SK-N-SH treated with all-trans-retinoic acid at 6 μM for 48 hours (cell line): ENCODE data around the gene FAM117A.

Experiments used
- ATAC-seq: fragments of 200-7000 bp; cut with Tn5 transposase; 3 replicates; pipeline ENCODE4 v1.9.1; 2020; ENCODE audit warnings: mild to moderate bottlenecking, moderate library complexity
- ARNTL ChIP-seq: fragments of 450-650 bp; formaldehyde crosslinking; IDR thresholded peaks from 2 replicates; pipeline ENCODE4 v1.5.0; 2020; ENCODE audit warnings: low read depth, mild to moderate bottlenecking, moderate library complexity, borderline replicate concordance
- BACH2 ChIP-seq: fragments of 250-450 bp; sonication (Bioruptor Pico); IDR thresholded peaks from 2 replicates; pipeline ENCODE4 v1.9.0; 2021; ENCODE audit warnings: mild to moderate bottlenecking, borderline replicate concordance
- CSDC2 ChIP-seq: fragments of 250-450 bp; sonication (Bioruptor Pico); IDR thresholded peaks from 2 replicates; pipeline ENCODE4 v1.5.0; 2020; ENCODE audit warnings: mild to moderate bottlenecking, moderate library complexity
- ESRRG ChIP-seq: fragments of 250-450 bp; sonication (Bioruptor Pico); IDR thresholded peaks from 2 replicates; pipeline ENCODE4 v1.6.1; 2021; ENCODE audit warnings: mild to moderate bottlenecking
- GLIS3 ChIP-seq: fragments of 250-450 bp; sonication (Bioruptor Pico); IDR thresholded peaks from 2 replicates; pipeline ENCODE4 v1.5.0; 2020; ENCODE audit warnings: mild to moderate bottlenecking, moderate library complexity
- ISL1 ChIP-seq: fragments of 250-450 bp; sonication (Bioruptor Pico); IDR thresholded peaks from 2 replicates; pipeline ENCODE4 v2.1.2; 2022; ENCODE audit warnings: mild to moderate bottlenecking, moderate library complexity
- OSR1 ChIP-seq: fragments of 250-450 bp; sonication (Bioruptor Pico); IDR thresholded peaks from 2 replicates; pipeline ENCODE4 v1.8.0; 2022; ENCODE audit warnings: moderate library complexity, mild to moderate bottlenecking, inconsistent platforms
- PPARA ChIP-seq: fragments of 250-450 bp; sonication (Bioruptor Pico); IDR thresholded peaks from 2 replicates; pipeline ENCODE4 v1.5.0; 2020; ENCODE audit warnings: mild to moderate bottlenecking, borderline replicate concordance
- RARB ChIP-seq: fragments of 250-450 bp; sonication (Bioruptor Pico); IDR thresholded peaks from 2 replicates; pipeline ENCODE4 v1.8.0; 2021; ENCODE audit warnings: mild to moderate bottlenecking, moderate library complexity
- SNAI2 ChIP-seq: fragments of 250-450 bp; sonication (Bioruptor Pico); IDR thresholded peaks from 2 replicates; pipeline ENCODE4 v1.5.0; 2020; ENCODE audit warnings: mild to moderate bottlenecking, moderate library complexity
- TCF4 ChIP-seq: fragments of 250-450 bp; sonication (Bioruptor Pico); IDR thresholded peaks from 2 replicates; pipeline ENCODE4 v1.8.0; 2021; ENCODE audit warnings: mild to moderate bottlenecking, moderate library complexity, borderline replicate concordance
- TOX ChIP-seq: fragments of 250-450 bp; sonication (Bioruptor Pico); IDR thresholded peaks from 2 replicates; pipeline ENCODE4 v1.8.0; 2021; ENCODE audit warnings: mild to moderate bottlenecking, moderate library complexity, borderline replicate concordance
- ZC3H10 ChIP-seq: fragments of 250-450 bp; sonication (Bioruptor Pico); IDR thresholded peaks from 2 replicates; pipeline ENCODE4 v1.5.1; 2021; ENCODE audit warnings: mild to moderate bottlenecking, moderate library complexity
- ZFP3 ChIP-seq: fragments of 250-450 bp; sonication (Bioruptor Pico); IDR thresholded peaks from 2 replicates; pipeline ENCODE4 v1.5.0; 2020; ENCODE audit warnings: mild to moderate bottlenecking, moderate library complexity
- ZFP30 ChIP-seq: fragments of 450-650 bp; formaldehyde crosslinking; IDR thresholded peaks from 2 replicates; pipeline ENCODE4 v1.5.0; 2022; ENCODE audit warnings: mild to moderate bottlenecking, moderate library complexity
- ZNF565 ChIP-seq: fragments of 450-650 bp; formaldehyde crosslinking; conservative IDR thresholded peaks from 2 replicates; pipeline ENCODE4 v1.5.0; 2020; ENCODE audit warnings: low read depth, mild to moderate bottlenecking, moderate library complexity
- ZNF70 ChIP-seq: fragments of 450-650 bp; formaldehyde crosslinking; IDR thresholded peaks from 2 replicates; pipeline ENCODE4 v1.5.0; 2020; ENCODE audit warnings: mild to moderate bottlenecking, moderate library complexity
- ZNF8 ChIP-seq: fragments of 450-650 bp; formaldehyde crosslinking; IDR thresholded peaks from 2 replicates; pipeline ENCODE4 v1.5.0; 2020; ENCODE audit warnings: mild to moderate bottlenecking, moderate library complexity
- TF ChIP-seq, protein P1 (sequence below): fragments of 250-450 bp; sonication (Bioruptor Pico); IDR thresholded peaks from 2 replicates; pipeline ENCODE4 v1.5.1; 2020; ENCODE audit warnings: low read depth, mild to moderate bottlenecking, moderate library complexity
- TF ChIP-seq, protein P2 (sequence below): fragments of 250-450 bp; sonication (Bioruptor Pico); IDR thresholded peaks from 2 replicates; pipeline ENCODE4 v1.8.0; 2021; ENCODE audit warnings: low read depth, mild to moderate bottlenecking, moderate library complexity, borderline replicate concordance
- TF ChIP-seq, protein P3 (sequence below): fragments of 250-450 bp; sonication (Bioruptor Pico); IDR thresholded peaks from 2 replicates; pipeline ENCODE4 v1.5.0; 2020; ENCODE audit warnings: mild to moderate bottlenecking, moderate library complexity
- TF ChIP-seq, protein P4 (sequence below): fragments of 250-450 bp; sonication (Bioruptor Pico); IDR thresholded peaks from 2 replicates; pipeline ENCODE4 v1.5.1; 2021; ENCODE audit warnings: mild to moderate bottlenecking, moderate library complexity
- TF ChIP-seq, protein P5 (sequence below): fragments of 250-450 bp; sonication (Bioruptor Pico); IDR thresholded peaks from 2 replicates; pipeline ENCODE4 v1.8.0; 2020; ENCODE audit warnings: mild to moderate bottlenecking, moderate library complexity, borderline replicate concordance

FAM117A gene

DNA sequence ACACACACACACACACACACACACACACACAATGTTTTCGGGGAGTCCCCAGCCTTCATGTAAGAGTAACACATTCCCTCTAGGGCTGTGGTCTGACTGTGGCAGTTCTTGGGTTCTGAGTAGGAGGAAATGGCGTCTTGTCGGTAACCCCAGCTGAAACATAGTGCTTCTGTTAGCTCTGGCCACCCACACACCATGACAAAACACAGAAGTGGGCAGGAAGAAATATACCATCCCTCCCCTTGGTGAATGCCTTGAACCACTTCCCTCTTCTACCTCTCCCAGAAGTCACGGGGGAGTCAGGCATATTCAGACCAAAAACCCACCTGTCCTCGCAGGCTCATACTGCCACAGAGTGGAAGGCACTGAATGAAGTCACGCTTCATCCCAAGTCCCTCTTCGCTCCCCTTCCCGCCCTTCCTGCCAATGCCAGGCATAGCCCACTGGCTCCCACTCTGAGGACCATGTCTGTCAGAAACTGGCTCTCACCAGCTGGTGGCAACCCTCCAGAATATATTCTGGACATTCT, 67.6 kb downstream of the FAM117A start:
- no peak for TF ChIP-seq CSDC2 (CRISPR knock-in tag)
- TF ChIP-seq SNAI2 = no peak
- TF ChIP-seq BACH2 (CRISPR knock-in tag) = no peak
- TF ChIP-seq, protein P1, sequence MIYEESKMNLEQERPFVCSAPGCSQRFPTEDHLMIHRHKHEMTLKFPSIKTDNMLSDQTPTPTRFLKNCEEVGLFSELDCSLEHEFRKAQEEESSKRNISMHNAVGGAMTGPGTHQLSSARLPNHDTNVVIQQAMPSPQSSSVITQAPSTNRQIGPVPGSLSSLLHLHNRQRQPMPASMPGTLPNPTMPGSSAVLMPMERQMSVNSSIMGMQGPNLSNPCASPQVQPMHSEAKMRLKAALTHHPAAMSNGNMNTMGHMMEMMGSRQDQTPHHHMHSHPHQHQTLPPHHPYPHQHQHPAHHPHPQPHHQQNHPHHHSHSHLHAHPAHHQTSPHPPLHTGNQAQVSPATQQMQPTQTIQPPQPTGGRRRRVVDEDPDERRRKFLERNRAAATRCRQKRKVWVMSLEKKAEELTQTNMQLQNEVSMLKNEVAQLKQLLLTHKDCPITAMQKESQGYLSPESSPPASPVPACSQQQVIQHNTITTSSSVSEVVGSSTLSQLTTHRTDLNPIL (CRISPR knock-in tag) = no peak
- TF ChIP-seq OSR1 (CRISPR knock-in tag) = no peak
- no peak for TF ChIP-seq ZNF8
- no peak for TF ChIP-seq TOX
- TF ChIP-seq, protein P2, sequence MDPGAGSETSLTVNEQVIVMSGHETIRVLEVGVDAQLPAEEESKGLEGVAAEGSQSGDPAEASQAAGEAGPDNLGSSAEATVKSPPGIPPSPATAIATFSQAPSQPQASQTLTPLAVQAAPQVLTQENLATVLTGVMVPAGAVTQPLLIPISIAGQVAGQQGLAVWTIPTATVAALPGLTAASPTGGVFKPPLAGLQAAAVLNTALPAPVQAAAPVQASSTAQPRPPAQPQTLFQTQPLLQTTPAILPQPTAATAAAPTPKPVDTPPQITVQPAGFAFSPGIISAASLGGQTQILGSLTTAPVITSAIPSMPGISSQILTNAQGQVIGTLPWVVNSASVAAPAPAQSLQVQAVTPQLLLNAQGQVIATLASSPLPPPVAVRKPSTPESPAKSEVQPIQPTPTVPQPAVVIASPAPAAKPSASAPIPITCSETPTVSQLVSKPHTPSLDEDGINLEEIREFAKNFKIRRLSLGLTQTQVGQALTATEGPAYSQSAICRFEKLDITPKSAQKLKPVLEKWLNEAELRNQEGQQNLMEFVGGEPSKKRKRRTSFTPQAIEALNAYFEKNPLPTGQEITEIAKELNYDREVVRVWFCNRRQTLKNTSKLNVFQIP = no peak
- no peak for TF ChIP-seq PPARA (CRISPR knock-in tag)
- TF ChIP-seq ISL1 (CRISPR knock-in tag) = no peak
- TF ChIP-seq ARNTL (CRISPR knock-in tag) = no peak
- no peak for TF ChIP-seq ZC3H10 (CRISPR knock-in tag)
- TF ChIP-seq ZFP3 (CRISPR knock-in tag) = no peak
- no peak for TF ChIP-seq TCF4 (CRISPR knock-in tag)
- no peak for TF ChIP-seq ESRRG (CRISPR knock-in tag)
- TF ChIP-seq, protein P3, sequence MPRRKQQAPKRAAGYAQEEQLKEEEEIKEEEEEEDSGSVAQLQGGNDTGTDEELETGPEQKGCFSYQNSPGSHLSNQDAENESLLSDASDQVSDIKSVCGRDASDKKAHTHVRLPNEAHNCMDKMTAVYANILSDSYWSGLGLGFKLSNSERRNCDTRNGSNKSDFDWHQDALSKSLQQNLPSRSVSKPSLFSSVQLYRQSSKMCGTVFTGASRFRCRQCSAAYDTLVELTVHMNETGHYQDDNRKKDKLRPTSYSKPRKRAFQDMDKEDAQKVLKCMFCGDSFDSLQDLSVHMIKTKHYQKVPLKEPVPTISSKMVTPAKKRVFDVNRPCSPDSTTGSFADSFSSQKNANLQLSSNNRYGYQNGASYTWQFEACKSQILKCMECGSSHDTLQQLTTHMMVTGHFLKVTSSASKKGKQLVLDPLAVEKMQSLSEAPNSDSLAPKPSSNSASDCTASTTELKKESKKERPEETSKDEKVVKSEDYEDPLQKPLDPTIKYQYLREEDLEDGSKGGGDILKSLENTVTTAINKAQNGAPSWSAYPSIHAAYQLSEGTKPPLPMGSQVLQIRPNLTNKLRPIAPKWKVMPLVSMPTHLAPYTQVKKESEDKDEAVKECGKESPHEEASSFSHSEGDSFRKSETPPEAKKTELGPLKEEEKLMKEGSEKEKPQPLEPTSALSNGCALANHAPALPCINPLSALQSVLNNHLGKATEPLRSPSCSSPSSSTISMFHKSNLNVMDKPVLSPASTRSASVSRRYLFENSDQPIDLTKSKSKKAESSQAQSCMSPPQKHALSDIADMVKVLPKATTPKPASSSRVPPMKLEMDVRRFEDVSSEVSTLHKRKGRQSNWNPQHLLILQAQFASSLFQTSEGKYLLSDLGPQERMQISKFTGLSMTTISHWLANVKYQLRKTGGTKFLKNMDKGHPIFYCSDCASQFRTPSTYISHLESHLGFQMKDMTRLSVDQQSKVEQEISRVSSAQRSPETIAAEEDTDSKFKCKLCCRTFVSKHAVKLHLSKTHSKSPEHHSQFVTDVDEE (CRISPR knock-in tag) = no peak
- TF ChIP-seq, protein P4, sequence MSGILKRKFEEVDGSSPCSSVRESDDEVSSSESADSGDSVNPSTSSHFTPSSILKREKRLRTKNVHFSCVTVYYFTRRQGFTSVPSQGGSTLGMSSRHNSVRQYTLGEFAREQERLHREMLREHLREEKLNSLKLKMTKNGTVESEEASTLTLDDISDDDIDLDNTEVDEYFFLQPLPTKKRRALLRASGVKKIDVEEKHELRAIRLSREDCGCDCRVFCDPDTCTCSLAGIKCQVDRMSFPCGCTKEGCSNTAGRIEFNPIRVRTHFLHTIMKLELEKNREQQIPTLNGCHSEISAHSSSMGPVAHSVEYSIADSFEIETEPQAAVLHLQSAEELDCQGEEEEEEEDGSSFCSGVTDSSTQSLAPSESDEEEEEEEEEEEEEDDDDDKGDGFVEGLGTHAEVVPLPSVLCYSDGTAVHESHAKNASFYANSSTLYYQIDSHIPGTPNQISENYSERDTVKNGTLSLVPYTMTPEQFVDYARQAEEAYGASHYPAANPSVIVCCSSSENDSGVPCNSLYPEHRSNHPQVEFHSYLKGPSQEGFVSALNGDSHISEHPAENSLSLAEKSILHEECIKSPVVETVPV = no peak
- TF ChIP-seq ZNF565 (CRISPR knock-in tag) = no peak
- TF ChIP-seq, all 23 proteins: peak for 0
- ATAC-seq = no peak

DNA sequence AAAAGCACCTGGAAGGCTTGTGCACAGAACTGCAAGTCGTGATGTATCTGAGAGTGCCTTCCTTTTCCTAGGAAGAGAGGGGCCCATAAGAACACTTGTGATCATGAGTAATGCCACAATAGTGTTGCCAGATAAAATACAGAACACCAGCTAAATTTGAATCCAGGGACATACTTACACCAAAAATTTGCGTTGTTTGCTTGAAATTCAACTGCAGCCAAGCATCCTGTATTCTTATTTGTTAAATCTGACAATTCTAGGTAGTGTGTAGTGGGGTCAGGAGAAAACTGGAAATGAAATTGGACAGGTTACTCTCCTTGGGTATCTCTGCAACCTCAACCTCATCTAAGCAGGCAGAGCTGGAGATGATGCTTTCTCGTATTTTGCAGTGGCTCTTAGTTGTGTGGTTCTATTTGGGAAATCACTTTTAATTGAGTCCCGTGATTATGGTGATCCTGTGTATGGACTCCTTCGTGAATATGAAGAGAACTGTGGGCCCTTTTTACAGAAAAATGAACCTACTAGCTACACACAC, 68.2 kb downstream of the FAM117A start:
- TF ChIP-seq ZC3H10 (CRISPR knock-in tag) = no peak
- TF ChIP-seq, protein P4 = no peak
- no peak for TF ChIP-seq GLIS3
- no peak for TF ChIP-seq TCF4 (CRISPR knock-in tag)
- TF ChIP-seq ZNF70 = no peak
- no peak for TF ChIP-seq ESRRG (CRISPR knock-in tag)
- TF ChIP-seq TOX = no peak
- TF ChIP-seq PPARA (CRISPR knock-in tag) = no peak
- no peak for TF ChIP-seq RARB (CRISPR knock-in tag)
- TF ChIP-seq, protein P2 = no peak
- no peak for TF ChIP-seq ZFP30
- TF ChIP-seq ARNTL (CRISPR knock-in tag) = no peak
- TF ChIP-seq ISL1 (CRISPR knock-in tag) = no peak
- TF ChIP-seq ZFP3 (CRISPR knock-in tag) = no peak
- TF ChIP-seq, protein P5, sequence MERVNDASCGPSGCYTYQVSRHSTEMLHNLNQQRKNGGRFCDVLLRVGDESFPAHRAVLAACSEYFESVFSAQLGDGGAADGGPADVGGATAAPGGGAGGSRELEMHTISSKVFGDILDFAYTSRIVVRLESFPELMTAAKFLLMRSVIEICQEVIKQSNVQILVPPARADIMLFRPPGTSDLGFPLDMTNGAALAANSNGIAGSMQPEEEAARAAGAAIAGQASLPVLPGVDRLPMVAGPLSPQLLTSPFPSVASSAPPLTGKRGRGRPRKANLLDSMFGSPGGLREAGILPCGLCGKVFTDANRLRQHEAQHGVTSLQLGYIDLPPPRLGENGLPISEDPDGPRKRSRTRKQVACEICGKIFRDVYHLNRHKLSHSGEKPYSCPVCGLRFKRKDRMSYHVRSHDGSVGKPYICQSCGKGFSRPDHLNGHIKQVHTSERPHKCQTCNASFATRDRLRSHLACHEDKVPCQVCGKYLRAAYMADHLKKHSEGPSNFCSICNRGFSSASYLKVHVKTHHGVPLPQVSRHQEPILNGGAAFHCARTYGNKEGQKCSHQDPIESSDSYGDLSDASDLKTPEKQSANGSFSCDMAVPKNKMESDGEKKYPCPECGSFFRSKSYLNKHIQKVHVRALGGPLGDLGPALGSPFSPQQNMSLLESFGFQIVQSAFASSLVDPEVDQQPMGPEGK (CRISPR knock-in tag) = no peak
- TF ChIP-seq, protein P1 (CRISPR knock-in tag) = no peak
- no peak for TF ChIP-seq OSR1 (CRISPR knock-in tag)
- TF ChIP-seq, all 23 proteins: peak for 0
- ATAC-seq = no peak
